ENCODE measurements around the gene FAM118B. TPM values are rescaled to one million over a fixed set of nuclear protein-coding genes. Genes with fewer than 3 reads are reported as not detected.

FAM118B gene
- total RNA-seq, 2 donors from 2014 or later, result 13.8 to 16.9 TPM

DNA sequence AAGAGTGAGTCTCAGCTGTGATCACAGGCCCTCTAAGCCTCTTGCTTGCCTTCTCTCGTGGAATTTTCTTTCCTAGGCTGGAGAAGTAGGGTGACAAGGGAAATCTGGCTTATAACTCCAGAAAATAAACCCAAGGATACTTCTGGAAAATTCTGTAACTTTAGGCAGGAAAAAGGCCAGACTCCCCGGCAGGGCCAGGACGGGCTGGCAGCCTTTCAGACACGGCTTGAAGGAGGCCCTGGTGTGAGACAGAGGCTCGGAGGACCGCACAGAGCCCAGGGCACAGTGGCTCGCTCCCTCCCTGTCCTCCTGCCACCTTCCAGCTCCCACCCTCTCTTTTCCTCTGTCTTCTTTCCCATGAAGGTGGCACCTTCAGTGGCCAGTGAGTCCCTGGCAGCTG lies 19.2 kb upstream of the FAM118B start:
- Mint-ChIP-seq H3K27ac (no peak overlapping the region), H3K9me3 (no peaks in the 10 kb centered on the region), H3K36me3 (peaks cover 18% of the 10 kb centered on the region), H3K4me1 (ENCODE audit: low read depth in 2 of 2) (peaks cover 0 to 7% of the 10 kb centered on the region in 2 donors), H3K4me3 (no peak overlapping the region), H3K27me3 (no peaks in the 10 kb centered on the region)
- no peak for DNase-seq (ENCODE audit: low spot score)
- no peak for ATAC-seq

GRCh38 chr11:126193038-126193478 lies 18.5 kb upstream of the FAM118B start:
- DNase-seq (ENCODE audit: low spot score) (peak; percentile 48), ATAC-seq (no peak)
- no peak overlapping the region for H3K27ac Mint-ChIP-seq
- no peaks in the 10 kb centered on the region for H3K27me3 Mint-ChIP-seq
- H3K4me3 Mint-ChIP-seq, result no peak overlapping the region
- H3K9me3 Mint-ChIP-seq, result no peaks in the 10 kb centered on the region
- peaks cover 24% of the 10 kb centered on the region for H3K36me3 Mint-ChIP-seq
- H3K4me1 Mint-ChIP-seq (ENCODE audit: low read depth in 2 of 2), result peaks cover 0 to 9% of the 10 kb centered on the region in 2 donors

DNA sequence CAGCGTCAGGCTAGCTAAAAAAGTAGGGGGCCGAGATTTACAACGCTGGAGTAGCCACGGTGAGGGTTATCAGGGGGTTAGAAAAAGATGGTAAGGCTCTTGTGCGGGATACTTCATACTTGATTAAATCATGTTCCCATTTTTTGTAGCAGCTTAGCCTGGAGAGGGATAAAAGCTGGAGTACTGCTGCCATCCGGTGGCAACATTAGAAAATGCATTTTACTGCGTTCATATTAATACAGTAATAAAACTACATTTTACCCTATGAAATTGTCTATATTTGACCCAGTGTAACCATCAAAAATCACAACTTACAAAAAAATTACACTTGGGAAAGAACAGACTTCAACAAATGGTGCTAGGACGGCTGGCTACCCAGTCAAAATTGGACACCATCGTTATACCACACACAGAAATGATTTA lies 17.4 kb upstream of the FAM118B start:
- H3K4me1 Mint-ChIP-seq (ENCODE audit: low read depth in 2 of 2), result peaks cover 0 to 10% of the 10 kb centered on the region in 2 donors
- H3K27ac Mint-ChIP-seq, result no peak overlapping the region
- H3K4me3 Mint-ChIP-seq, result no peak overlapping the region
- ATAC-seq (no peak), DNase-seq (ENCODE audit: low spot score) (no peak)
- peaks cover 29% of the 10 kb centered on the region for H3K36me3 Mint-ChIP-seq
- H3K27me3 Mint-ChIP-seq, result no peaks in the 10 kb centered on the region
- H3K9me3 Mint-ChIP-seq, result no peaks in the 10 kb centered on the region

DNA sequence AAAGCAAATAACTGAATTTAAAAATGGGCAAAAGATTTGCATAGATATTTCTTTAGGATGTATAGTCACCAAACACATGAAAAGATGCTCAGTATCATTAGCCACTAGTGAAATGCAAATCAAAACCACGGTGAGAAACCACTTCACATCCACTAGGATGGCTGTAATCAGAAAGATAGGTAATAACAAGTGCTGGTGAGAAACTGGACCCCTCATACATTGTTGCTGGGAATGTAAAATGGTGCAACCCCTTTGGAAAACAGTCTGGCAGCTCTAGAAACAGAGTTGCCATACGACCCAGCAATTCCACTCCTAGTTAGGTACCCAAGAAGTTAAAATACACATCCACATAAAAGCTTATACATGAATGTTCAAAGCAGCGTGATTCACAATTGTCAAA lies 16.5 kb upstream of the FAM118B start:
- ATAC-seq, result no peak
- no peaks in the 10 kb centered on the region for H3K9me3 Mint-ChIP-seq
- H3K4me3 Mint-ChIP-seq, result no peak overlapping the region
- H3K27ac Mint-ChIP-seq, result no peak overlapping the region
- no peak for DNase-seq (ENCODE audit: low spot score)
- no peaks in the 10 kb centered on the region for H3K27me3 Mint-ChIP-seq
- H3K36me3 Mint-ChIP-seq, result peaks cover 34% of the 10 kb centered on the region
- H3K4me1 Mint-ChIP-seq (ENCODE audit: low read depth in 2 of 2), result peaks cover 0 to 10% of the 10 kb centered on the region in 2 donors

DNA sequence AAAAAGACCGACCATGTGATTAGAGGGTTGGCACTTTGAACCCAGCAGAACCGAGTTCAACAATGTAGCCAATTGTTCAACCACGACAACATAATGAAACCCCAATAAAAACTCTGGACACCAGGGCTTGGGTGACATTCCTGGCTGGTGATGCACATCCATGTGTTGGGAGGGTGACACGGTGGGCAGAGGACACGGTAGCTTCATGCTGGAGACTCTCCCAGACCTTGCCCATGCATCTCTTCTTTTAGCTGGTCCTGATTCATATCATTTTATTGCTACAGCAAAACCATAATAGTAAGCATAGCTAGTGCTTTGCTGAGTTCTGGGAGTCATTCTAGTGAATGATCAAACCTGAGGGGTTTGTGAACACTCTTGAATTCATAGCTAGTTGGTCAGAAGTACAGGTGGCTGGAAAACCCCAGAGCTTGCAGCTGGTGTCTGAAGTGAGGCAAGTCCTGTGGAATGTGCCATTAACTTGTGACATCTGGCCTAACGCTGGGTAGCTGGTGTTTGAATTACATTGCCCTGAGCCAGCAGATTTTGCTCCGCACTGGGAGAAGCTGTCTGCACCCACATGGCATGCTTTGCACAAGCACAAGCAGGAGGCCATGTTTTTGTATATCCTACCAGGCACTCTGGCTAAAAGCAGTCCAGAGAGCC lies 14.2 kb upstream of the FAM118B start:
- no peaks in the 10 kb centered on the region for H3K27me3 Mint-ChIP-seq

GRCh38 chr11:126198648-126199047 lies 12.9 kb upstream of the FAM118B start:
- peaks cover 48% of the 10 kb centered on the region for H3K36me3 Mint-ChIP-seq
- no peak overlapping the region for H3K27ac Mint-ChIP-seq
- ATAC-seq, result no peak
- H3K27me3 Mint-ChIP-seq, result no peaks in the 10 kb centered on the region
- H3K4me3 Mint-ChIP-seq, result no peak overlapping the region
- H3K4me1 Mint-ChIP-seq (ENCODE audit: low read depth in 2 of 2), result peaks cover 0 to 10% of the 10 kb centered on the region in 2 donors
- no peak for DNase-seq (ENCODE audit: low spot score)
- no peaks in the 10 kb centered on the region for H3K9me3 Mint-ChIP-seq

More for the DNA sequence above, 14.2 kb upstream of the FAM118B start:
- DNase-seq (ENCODE audit: low spot score) (no peak), ATAC-seq (no peak)
- H3K27ac Mint-ChIP-seq, result no peak overlapping the region
- H3K4me3 Mint-ChIP-seq, result no peak overlapping the region
- peaks cover 0 to 10% of the 10 kb centered on the region in 2 donors for H3K4me1 Mint-ChIP-seq (ENCODE audit: low read depth in 2 of 2)
- no peaks in the 10 kb centered on the region for H3K9me3 Mint-ChIP-seq
- peaks cover 42% of the 10 kb centered on the region for H3K36me3 Mint-ChIP-seq

DNA sequence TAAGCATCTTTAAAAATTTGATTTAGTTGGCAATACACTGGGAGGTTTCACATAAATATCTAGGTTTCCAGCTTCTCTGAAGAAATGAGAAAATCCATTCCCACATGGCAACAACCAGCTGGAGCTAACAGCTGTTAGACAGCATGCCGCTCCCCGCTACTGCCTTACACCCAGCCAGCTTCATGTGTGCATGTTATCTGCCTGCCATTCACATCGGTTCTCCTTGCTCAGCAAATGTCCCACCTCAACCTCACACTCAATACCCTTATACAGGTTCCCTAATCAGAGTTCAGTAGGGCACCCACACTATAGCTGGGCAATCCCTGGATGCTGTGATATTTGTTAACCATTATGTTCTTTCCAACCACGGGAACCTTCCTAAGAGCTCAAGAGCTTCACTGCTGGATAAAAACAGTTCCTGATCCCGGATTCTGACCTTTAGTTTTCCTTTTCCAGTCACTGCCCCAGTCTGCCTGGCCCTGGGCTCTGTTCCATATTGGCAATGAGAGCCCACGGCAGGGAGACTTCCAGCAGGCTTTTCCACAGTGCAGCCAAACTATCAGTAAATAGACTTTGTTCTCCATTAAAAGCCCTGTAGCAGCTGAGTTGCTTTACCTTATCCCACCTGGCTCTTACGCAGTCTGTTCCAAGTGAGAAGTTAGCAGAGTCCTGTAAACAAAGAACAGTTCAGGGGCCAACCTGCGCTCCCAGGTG lies 8.8 kb upstream of the FAM118B start:
- Mint-ChIP-seq H3K36me3 (peaks cover 40% of the 10 kb centered on the region), H3K4me3 (no peak overlapping the region), H3K9me3 (no peaks in the 10 kb centered on the region), H3K4me1 (ENCODE audit: low read depth in 2 of 2) (peaks cover 0 to 6% of the 10 kb centered on the region in 2 donors), H3K27me3 (no peaks in the 10 kb centered on the region), H3K27ac (no peak overlapping the region)
- DNase-seq (ENCODE audit: low spot score) (no peak), ATAC-seq (no peak)

GRCh38 chr11:126205359-126205758 lies 6.2 kb upstream of the FAM118B start:
- Mint-ChIP-seq H3K36me3 (peaks cover 36% of the 10 kb centered on the region), H3K27ac (no peak overlapping the region), H3K9me3 (no peaks in the 10 kb centered on the region), H3K4me1 (ENCODE audit: low read depth in 2 of 2) (peaks cover 2 to 5% of the 10 kb centered on the region in 2 donors), H3K27me3 (no peaks in the 10 kb centered on the region), H3K4me3 (no peak overlapping the region)
- ATAC-seq (no peak), DNase-seq (ENCODE audit: low spot score) (no peak)

- ATAC-seq, result no peak
- no peak for DNase-seq (ENCODE audit: low spot score)
- Mint-ChIP-seq H3K9me3 (no peaks in the 10 kb centered on the region), H3K4me3 (no peak overlapping the region), H3K4me1 (ENCODE audit: low read depth in 2 of 2) (peaks cover 22 to 24% of the 10 kb centered on the region in 2 donors), H3K27ac (no peak overlapping the region), H3K36me3 (peaks cover 25% of the 10 kb centered on the region), H3K27me3 (no peaks in the 10 kb centered on the region)
Observed at GRCh38 chr11:126207896-126208295, 3.7 kb upstream of the FAM118B start.

- Mint-ChIP-seq H3K36me3 (peaks cover 9% of the 10 kb centered on the region), H3K4me3 (peak overlapping the region; percentile 99), H3K4me1 (ENCODE audit: low read depth in 2 of 2) (peaks cover 27% of the 10 kb centered on the region in 2 donors), H3K9me3 (no peaks in the 10 kb centered on the region), H3K27me3 (no peaks in the 10 kb centered on the region), H3K27ac (peak overlapping the region; percentile 84 to 99)
- DNase-seq (ENCODE audit: low spot score), result no peak
- ATAC-seq, result no peak
Observed at GRCh38 chr11:126210871-126211235, 729 bp upstream of the FAM118B start.

DNA sequence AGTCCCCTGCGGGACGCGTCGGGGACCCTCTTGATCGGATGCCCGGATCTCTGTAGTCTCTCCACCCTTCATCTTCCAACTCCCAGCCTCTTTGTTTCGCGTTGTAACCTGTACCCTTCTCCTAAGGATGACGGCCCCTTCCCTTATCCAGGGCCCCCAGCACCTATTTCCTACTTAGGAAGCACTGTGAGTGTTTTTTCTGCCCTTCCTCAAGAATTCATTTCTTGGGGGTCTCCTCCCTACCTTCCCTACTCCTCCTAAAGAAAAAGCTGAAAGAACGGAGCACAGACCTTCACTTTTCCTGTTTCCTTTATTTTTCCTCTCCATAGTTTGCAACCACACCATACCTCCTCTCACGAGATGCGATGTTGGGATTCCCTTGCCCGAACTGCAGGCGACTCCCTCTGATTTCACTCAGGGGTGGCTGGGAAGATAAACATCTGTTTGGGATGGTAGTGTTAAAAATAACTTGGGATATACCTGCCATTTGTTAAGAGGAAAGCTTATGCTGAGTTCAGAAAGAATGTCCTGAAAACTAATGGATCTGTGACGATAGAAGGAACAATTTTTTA lies 593 bp downstream of the FAM118B start:
- Mint-ChIP-seq H3K4me1 (ENCODE audit: low read depth in 2 of 2) (peaks cover 30 to 32% of the 10 kb centered on the region in 2 donors), H3K27ac (peak overlapping the region; percentile 84 to 99), H3K9me3 (no peaks in the 10 kb centered on the region), H3K4me3 (peak overlapping the region; percentile 99), H3K36me3 (peaks cover 9% of the 10 kb centered on the region), H3K27me3 (no peaks in the 10 kb centered on the region)
- DNase-seq (ENCODE audit: low spot score) (no peak), ATAC-seq (no peak)

DNA sequence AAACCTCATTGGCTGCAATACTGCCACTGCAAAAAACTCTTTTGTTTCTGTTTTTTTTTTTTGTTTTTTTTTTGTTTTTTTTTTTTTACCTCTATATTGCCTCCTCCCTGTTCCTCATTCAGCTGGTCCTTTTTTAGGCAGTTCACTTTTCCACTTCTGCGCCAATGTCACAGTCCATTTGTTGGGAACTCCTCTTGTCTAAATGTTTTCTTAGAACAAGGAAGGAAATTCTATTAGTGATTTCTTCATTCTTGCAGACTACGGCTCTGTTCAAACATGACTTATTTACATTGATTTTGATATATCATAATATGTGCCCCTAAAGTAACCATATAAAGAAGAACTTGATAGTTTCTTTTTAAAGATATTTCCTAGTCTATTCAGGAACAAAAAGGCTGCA lies 2.9 kb downstream of the FAM118B start:
- no peak for DNase-seq (ENCODE audit: low spot score)
- Mint-ChIP-seq H3K27ac (no peak overlapping the region), H3K36me3 (peaks cover 6% of the 10 kb centered on the region), H3K4me1 (ENCODE audit: low read depth in 2 of 2) (peaks cover 37 to 46% of the 10 kb centered on the region in 2 donors), H3K27me3 (no peaks in the 10 kb centered on the region), H3K4me3 (no peak overlapping the region), H3K9me3 (no peaks in the 10 kb centered on the region)
- no peak for ATAC-seq

DNA sequence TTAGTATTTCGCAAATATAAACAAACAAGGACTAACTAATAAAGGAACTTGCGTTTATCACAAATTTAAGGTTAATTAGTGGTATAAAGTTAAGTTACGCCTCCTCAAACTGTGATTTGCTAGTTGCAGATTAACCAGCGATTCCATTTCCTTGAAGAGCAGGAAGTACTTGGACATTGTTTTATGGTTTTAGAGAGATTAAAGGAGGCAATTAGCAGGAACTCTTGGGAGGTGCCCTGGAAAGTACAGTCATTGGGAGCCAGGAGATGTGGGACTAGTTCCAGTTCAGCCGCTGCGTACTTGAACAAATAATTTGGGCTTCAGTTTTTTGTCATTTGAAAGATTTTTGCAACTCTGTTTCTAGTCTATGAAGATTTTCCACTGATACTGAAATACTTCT lies 3.3 kb downstream of the FAM118B start:
- H3K27ac Mint-ChIP-seq, result no peak overlapping the region

More for the DNA sequence above, 3.3 kb downstream of the FAM118B start:
- Mint-ChIP-seq H3K4me3 (no peak overlapping the region), H3K27me3 (no peaks in the 10 kb centered on the region), H3K9me3 (no peaks in the 10 kb centered on the region), H3K36me3 (peaks cover 5% of the 10 kb centered on the region), H3K4me1 (ENCODE audit: low read depth in 2 of 2) (peaks cover 37 to 47% of the 10 kb centered on the region in 2 donors)
- ATAC-seq (no peak), DNase-seq (ENCODE audit: low spot score) (no peak)
